Measurements from ENCODE around the gene C6orf136. TPM values are rescaled to one million over a fixed set of nuclear protein-coding genes. Genes with fewer than 3 reads are reported as not detected.

The C6orf136 gene, protein sequence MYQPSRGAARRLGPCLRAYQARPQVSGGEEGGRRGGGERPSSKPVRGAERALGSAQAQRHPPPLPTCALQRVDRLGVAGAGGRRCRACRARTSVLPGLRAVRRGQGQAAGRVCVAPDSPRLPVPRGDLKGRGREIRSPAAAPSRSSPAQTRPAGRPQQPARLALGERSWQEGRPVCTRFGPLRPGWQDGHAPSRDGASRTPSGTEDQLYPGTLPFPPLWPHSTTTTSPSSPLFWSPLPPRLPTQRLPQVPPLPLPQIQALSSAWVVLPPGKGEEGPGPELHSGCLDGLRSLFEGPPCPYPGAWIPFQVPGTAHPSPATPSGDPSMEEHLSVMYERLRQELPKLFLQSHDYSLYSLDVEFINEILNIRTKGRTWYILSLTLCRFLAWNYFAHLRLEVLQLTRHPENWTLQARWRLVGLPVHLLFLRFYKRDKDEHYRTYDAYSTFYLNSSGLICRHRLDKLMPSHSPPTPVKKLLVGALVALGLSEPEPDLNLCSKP
- 9.9 to 15.6 TPM (median 13.1 TPM) in 5 replicates for total RNA-seq (2022; extraction: Qiagen RNA extraction; ENCODE audit: low read depth)

DNA sequence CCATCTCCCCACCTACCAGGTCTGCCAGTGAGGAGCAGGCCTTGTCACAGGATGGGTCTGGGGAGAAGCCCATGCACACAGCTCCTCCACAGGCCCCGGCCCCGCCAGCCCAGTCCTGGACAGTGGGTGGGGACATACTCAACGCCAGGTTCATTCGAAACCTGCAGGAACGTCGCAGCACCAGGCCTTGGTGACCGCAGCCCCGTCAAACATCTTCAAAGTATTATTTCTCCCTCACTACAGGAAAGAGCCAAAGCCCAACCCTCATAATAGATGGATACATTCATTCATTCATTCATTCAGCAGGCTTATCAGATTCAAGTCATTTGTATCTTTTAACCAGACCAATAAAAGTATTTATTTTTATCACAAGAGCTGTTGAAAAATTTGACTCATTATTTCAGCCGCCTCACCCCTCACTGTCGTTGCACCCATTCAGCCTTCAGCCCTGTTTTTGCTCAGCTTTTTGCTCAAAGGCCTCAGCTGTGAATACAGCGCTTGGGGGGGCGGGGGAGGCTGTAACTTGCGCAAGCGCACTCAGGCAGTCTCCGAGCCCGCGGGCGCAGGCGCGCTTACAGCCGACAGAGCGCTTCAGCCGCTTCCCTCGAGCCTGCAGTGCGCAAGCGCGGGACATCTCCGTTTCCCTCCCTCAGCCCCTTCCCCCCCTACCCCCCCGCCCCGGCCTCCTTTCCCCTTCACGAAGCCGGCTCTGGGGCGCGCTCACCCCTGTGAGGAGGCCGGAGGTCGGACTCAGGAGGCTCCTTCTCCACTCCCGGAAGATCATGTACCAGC lies at the start of gene C6orf136:
TSS of gene C6orf136 (plus strand) at position 684 of the 792 bp plus-strand sequence. CDS start at position 783, 99 bp downstream.

DNA sequence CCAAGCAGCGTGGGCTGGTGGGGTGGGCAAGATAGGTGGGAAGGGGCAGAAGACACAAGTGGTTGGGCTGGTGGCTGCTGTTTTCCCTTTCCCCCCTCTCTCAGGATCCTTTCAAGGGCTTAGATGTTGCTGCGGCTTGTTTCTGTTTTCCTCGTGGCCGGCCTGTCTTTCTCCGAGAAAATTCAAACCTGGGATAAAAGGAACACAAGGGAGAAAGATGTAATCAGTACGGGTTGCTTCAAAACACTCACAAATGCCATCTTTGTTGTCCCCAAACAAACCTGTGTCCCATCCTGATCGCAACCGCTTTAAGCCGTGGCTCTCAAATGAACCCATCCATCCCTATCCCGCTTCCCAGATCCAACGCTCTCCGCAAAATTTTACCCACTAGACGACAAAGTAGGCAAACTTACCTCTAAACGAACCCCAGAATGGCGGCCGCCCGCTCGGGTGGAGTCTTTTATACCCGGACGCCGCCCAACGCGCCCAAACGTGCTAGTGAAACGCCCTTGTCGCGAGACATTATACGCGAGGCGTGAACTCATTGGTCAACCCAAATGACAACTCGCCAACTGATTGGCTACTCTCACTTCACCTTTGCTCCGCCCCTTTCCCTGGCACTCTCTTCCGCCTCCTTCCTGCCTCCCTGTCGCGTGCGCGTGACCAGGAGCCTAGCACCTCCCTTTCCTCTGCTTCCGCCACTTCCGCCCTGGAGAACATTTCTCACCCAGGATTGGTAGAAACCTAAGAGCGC lies 29.9 kb upstream of the C6orf136 start, which contains the start of gene PPP1R10:
TSS of gene PPP1R10 (minus strand) at position 433 of the 754 bp plus-strand sequence. CDS start 7,299 bp downstream, outside the sequence.

DNA sequence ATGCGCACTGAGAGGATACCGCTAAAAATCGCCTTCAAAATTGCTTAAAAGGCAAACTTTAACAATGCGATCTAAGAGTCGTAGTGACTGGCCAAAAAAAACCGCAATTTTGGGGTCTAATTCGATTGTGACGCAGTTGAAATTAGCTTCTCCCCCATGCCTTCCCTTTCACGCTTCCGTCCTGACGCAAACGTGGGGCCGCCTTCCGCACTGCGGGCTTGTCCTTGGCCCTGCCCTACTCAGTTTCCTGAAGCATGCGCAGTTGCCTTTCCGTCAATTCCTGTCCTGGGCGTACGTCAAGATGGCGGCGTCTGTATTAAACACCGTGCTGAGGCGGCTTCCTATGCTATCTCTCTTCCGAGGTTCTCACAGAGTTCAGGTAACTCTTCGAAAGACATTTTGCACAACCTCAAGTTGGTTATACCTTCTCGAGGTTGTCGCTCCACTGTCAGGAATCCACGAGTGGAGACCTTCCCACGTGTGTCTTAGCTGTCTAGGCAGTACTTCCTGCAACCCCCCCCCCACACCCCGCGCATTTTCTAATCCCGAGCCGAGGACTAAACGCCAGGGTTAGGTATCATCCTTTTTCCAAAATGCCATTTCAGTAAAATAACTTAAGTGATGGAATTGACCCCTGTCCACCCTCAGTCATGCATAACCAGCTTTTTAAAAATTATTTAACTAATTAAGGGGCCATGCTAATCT lies 29.2 kb upstream of the C6orf136 start, which contains the start of gene MRPS18B:
TSS of gene MRPS18B (plus strand) at position 276 of the 705 bp plus-strand sequence. CDS start at position 302, 26 bp downstream.

DNA sequence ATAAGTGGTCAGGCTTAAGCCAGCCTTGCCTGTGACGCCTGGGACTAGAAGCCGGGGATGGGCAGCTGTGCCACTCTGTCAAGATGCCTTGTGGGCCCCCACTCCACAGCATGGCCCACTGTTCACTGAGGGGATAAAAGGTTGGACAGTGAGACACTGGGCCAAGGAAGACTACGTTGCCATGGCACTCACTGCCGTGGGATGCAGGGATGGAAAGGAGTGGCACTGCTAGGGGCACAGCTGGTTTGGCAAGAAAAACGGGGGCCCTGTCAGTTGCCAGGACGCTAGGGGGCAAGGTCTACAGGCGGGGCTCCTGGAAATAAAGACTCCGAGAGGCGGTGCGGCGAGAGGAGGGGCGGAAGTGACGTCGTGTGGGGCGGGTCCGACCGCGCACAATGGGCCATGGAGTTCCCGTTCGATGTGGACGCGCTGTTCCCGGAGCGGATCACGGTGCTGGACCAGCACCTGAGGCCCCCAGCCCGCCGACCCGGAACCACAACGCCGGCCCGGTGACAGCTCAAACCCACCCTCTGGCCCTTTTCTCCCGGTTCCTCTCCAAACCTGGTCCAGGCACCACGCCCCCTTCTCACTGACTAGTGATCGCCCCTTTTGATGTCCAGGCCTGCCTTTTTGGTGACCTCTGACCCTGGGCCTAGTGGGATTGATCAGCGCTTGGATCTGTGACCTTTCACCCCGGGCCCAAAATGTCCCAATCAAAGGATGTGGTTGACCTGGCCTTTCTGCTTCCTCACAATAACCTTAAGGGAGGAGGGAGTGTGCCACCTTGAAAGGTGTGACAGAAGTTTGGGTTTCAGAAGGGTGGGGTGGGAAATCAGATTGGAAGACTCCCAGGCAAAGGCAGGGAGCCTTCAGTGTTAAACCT lies 20.2 kb upstream of the C6orf136 start, which contains the start of gene ATAT1:
TSS of gene ATAT1 (plus strand) at position 391 of the 883 bp plus-strand sequence.

DNA sequence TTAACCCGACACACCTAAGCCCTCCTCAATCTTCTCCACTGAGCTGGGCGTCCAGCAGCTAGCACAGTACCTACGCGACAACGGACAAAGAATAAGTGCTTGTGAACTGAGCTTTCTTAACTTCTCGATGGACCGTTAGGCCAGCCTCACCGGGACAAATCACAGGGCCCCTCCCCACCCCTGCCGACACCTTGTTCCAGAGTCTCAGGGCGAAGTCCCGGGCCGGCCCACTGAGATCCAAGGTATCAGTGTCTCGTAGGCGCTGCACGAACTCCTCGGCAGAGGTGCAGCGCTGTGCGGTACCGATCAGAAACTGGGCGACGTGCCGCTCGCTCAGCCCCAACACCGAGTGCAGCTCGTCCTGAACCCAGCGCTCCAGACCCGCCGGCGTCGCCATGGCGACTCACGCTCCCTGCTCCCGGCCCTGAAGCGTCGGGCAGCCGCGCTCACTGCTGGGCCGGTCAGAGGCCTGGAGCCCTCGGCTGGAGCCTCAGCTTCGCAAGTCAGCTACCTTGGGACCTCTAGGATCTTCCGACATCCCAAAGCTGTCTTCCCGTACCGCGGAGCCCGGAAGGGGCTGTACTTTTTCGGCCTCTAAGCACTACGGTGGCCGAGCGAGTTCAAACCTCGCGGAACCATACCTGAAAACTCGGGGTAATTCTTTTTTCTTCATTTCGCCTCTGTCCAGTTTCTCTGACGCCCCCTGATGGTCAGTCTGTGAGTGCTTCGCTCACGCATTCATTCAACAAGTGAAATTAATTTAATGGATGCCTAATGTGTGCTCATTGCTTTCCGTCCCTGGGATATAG lies 25.7 kb downstream of the C6orf136 start, which contains the start of gene DHX16:
TSS of gene DHX16 (minus strand) at position 562 of the 809 bp plus-strand sequence. CDS start at position 397, 165 bp downstream.

DNA sequence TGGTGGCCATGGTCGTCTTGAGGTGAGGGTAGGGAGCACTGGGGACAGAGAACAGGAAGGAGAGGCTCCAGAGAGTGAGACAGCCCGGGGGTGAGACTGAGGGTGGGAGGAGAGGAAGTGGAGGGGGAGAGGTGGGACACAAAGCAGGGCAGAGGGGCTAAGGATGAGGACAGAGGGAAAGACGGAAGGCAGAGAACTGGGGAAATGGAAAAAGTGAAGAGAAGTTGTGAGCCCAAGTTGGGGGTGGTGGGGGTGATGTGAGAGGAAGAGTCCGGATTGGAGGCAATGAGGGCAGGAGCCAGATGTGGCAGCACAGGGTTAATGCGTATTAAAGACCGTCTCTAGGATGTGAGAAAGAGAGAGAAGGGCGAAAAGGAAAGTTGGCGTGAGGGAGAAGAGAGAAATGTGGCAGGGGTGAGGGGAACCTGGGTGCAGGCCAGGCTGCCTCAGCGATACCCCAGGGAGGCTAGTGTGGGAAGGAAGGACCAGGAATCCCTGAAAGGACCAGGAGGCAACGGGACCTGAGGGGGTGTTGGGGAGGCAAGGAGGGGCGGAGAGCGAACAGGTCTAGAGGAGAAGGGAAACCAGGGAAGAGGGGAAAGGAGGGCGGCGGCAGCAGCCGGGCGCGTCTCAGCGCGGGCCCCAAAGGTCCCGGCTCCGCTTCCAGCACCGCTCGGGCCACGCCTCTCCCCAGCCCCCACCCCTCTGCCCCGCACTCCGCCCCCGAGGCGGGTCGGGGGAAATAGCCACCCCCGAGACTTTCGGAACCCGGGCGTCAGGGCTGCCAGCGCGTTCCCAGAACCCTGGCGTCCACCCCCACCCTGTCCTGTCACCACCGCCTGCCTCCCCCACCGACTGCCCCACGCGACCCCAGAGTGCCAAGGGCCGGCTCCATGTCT lies 39.3 kb downstream of the C6orf136 start, which contains the start of gene PPP1R18:
TSS of gene PPP1R18 (minus strand) at position 637 of the 899 bp plus-strand sequence. CDS start at position 10, 627 bp downstream.

DNA sequence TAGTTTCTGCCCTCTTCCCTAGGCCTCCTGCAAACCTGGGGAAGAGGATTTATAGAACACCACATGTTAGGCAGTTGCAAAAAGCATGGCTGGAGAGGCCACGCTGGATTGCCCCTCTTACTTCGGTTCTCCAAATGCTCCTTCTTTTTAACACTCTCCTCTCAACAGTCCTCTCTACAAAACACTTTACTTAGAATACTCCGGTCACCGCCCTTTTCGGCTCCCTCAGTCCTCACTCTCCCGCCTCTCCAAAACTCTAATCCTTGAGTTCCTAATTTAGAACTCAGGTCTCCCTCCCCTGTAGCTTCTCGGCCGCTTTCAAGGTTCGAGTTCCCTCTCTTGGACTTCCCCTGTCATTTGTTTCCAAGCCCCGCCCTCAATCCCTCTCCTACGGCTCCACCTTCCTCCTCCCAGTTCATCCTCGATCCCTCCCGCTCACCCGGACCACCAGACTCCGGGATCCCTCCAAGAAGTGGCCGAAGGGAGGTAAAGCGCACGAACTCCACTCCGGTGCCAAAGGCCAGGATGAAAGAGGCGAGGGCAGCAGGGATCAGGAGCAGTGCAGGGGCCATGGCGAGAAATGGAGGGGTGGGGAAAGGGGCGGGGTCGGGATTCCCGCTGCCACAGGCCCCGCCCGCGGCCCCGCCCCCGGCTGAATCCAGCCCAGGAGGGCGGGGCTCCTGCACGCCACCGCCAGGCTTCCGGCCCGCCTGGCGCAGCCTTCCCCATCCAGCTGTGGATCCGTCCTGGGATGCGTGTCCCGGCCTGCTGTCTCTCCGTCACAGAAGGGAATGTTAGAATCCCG lies 43.7 kb downstream of the C6orf136 start, which contains the start of gene NRM:
TSS of gene NRM (minus strand) at position 582 of the 805 bp plus-strand sequence. CDS start at position 572, 10 bp downstream.

Other genes with a start within 250 kb of the C6orf136 start
- 60.5 to 67.0 TPM (median 61.0 TPM) in 5 replicates for gene HLA-E, start 157.6 kb upstream of the C6orf136 start, total RNA-seq (2022; extraction: Qiagen RNA extraction; ENCODE audit: low read depth)
- gene GNL1, start 90.6 kb upstream of the C6orf136 start, total RNA-seq (2022; extraction: Qiagen RNA extraction; ENCODE audit: low read depth) = 26.4 to 35.9 TPM (median 35.3 TPM) in 5 replicates
- 15.3 to 16.8 TPM (median 16.2 TPM) in 5 replicates for gene PRR3, start 89.8 kb upstream of the C6orf136 start, total RNA-seq (2022; extraction: Qiagen RNA extraction; ENCODE audit: low read depth)
- gene ABCF1, start 75.7 kb upstream of the C6orf136 start, total RNA-seq (2022; extraction: Qiagen RNA extraction; ENCODE audit: low read depth) = 46.8 to 53.5 TPM (median 48.8 TPM) in 5 replicates
- gene PPP1R10, start 29.9 kb upstream of the C6orf136 start, total RNA-seq (2022; extraction: Qiagen RNA extraction; ENCODE audit: low read depth) = 28.2 to 45.7 TPM (median 30.2 TPM) in 5 replicates
- gene MRPS18B, start 29.3 kb upstream of the C6orf136 start, total RNA-seq (2022; extraction: Qiagen RNA extraction; ENCODE audit: low read depth) = 68.5 to 99.0 TPM (median 70.9 TPM) in 5 replicates
- gene ATAT1, start 20.3 kb upstream of the C6orf136 start, total RNA-seq (2022; extraction: Qiagen RNA extraction; ENCODE audit: low read depth) = 4.4 to 6.1 TPM (median 5.5 TPM) in 5 replicates
- 25.2 to 28.6 TPM (median 27.3 TPM) in 5 replicates for gene DHX16, start 25.9 kb downstream of the C6orf136 start, total RNA-seq (2022; extraction: Qiagen RNA extraction; ENCODE audit: low read depth)
- 41.1 to 45.8 TPM (median 42.7 TPM) in 5 replicates for gene PPP1R18, start 39.5 kb downstream of the C6orf136 start, total RNA-seq (2022; extraction: Qiagen RNA extraction; ENCODE audit: low read depth)
- 20.5 to 30.6 TPM (median 26.1 TPM) in 5 replicates for gene NRM, start 43.9 kb downstream of the C6orf136 start, total RNA-seq (2022; extraction: Qiagen RNA extraction; ENCODE audit: low read depth)
- 14.8 to 21.4 TPM (median 16.4 TPM) in 5 replicates for gene MDC1, start 70.1 kb downstream of the C6orf136 start, total RNA-seq (2022; extraction: Qiagen RNA extraction; ENCODE audit: low read depth)
- 773 to 946 TPM (median 885 TPM) in 5 replicates for gene TUBB, start 73.2 kb downstream of the C6orf136 start, total RNA-seq (2022; extraction: Qiagen RNA extraction; ENCODE audit: low read depth)
- 79.1 to 93.4 TPM (median 90.3 TPM) in 5 replicates for gene FLOT1, start 95.6 kb downstream of the C6orf136 start, total RNA-seq (2022; extraction: Qiagen RNA extraction; ENCODE audit: low read depth)
- gene IER3, start 97.4 kb downstream of the C6orf136 start, total RNA-seq (2022; extraction: Qiagen RNA extraction; ENCODE audit: low read depth) = 66.7 to 100 TPM (median 95.1 TPM) in 5 replicates
- 52.0 to 64.5 TPM (median 60.6 TPM) in 5 replicates for gene DDR1, start 237.4 kb downstream of the C6orf136 start, total RNA-seq (2022; extraction: Qiagen RNA extraction; ENCODE audit: low read depth)

Measured in A549 treated with GW870086 at 1 μM for 4 hours (cell line).